ENCODE results near the gene LIPH. TPM values are rescaled to one million over a fixed set of nuclear protein-coding genes. Genes with fewer than 3 reads are reported as not detected.

The LIPH gene
- total RNA-seq, 1 donor from 2014 or later: 0.07 TPM

- DNase-seq (ENCODE audit: low read depth, low spot score): no peak
Observed at GRCh38 chr3:185540695-185541094, 11.7 kb downstream of the LIPH start.

GRCh38 chr3:185539934-185540333 is 12.5 kb downstream of the LIPH start:
- DNase-seq (ENCODE audit: low read depth, low spot score): no peak

- peak; percentile 81 for DNase-seq (ENCODE audit: low read depth, low spot score)
Observed at GRCh38 chr3:185537369-185537970, 14.9 kb downstream of the LIPH start.

- DNase-seq (ENCODE audit: low read depth, low spot score): no peak
Observed at GRCh38 chr3:185534511-185534910, 17.9 kb downstream of the LIPH start.

GRCh38 chr3:185532901-185533300 is 19.5 kb downstream of the LIPH start:
- no peak for DNase-seq (ENCODE audit: low read depth, low spot score)

- no peak for DNase-seq (ENCODE audit: low read depth, low spot score)
Observed at GRCh38 chr3:185530856-185531255, 21.5 kb downstream of the LIPH start.

- DNase-seq (ENCODE audit: low read depth, low spot score): no peak
Observed at GRCh38 chr3:185528532-185528931, 23.9 kb downstream of the LIPH start.

- no peak for DNase-seq (ENCODE audit: low read depth, low spot score)
Observed at GRCh38 chr3:185527364-185527763, 25.0 kb downstream of the LIPH start.

- DNase-seq (ENCODE audit: low read depth, low spot score): no peak
Observed at GRCh38 chr3:185526349-185526951, 25.9 kb downstream of the LIPH start.

GRCh38 chr3:185521349-185522138 is 30.8 kb downstream of the LIPH start:
- no peak for DNase-seq (ENCODE audit: low read depth, low spot score)

GRCh38 chr3:185519021-185519420 is 33.4 kb downstream of the LIPH start:
- no peak for DNase-seq (ENCODE audit: low read depth, low spot score)

- no peak for DNase-seq (ENCODE audit: low read depth, low spot score)
Observed at GRCh38 chr3:185517387-185518130, 34.8 kb downstream of the LIPH start.

- DNase-seq (ENCODE audit: low read depth, low spot score): no peak
Observed at GRCh38 chr3:185511711-185512110, 40.7 kb downstream of the LIPH start.

GRCh38 chr3:185508335-185508991 is 43.9 kb downstream of the LIPH start:
- no peak for DNase-seq (ENCODE audit: low read depth, low spot score)

GRCh38 chr3:185507883-185508282 is 44.5 kb downstream of the LIPH start:
- DNase-seq (ENCODE audit: low read depth, low spot score): no peak

GRCh38 chr3:185504636-185505035 is 47.8 kb downstream of the LIPH start:
- DNase-seq (ENCODE audit: low read depth, low spot score): no peak

GRCh38 chr3:185503521-185503920 is 48.9 kb downstream of the LIPH start:
- no peak for DNase-seq (ENCODE audit: low read depth, low spot score)

GRCh38 chr3:185502987-185503386 is 49.4 kb downstream of the LIPH start:
- DNase-seq (ENCODE audit: low read depth, low spot score): no peak

GRCh38 chr3:185498503-185499396 is 53.6 kb downstream of the LIPH start, which contains the start of gene TMEM41A:
Gene TMEM41A (minus strand): TSS chr3:185499035. CDS start chr3:185498961, 74 bp downstream.
- peak; percentile 66 for DNase-seq (ENCODE audit: low read depth, low spot score)

- no peak for DNase-seq (ENCODE audit: low read depth, low spot score)
Observed at GRCh38 chr3:185490241-185490640, 62.1 kb downstream of the LIPH start.
